HG02970 (cell line): ENCODE measurements around the gene CD28.
"Not testable (repeated sequence)": the region's sequence is repeated elsewhere in the genome, so short reads cannot be mapped to it uniquely, and the experiment has no call there.

Experiments
- ATAC-seq: cut with Tn5 transposase; IDR thresholded peaks from one replicate; pipeline ENCODE4 v1.9.1; 2021; ENCODE audit warnings: mild to moderate bottlenecking, moderate library complexity, moderate number of reproducible peaks; ENCODE audit not compliant: unreplicated experiment, low FRiP score

Gene CD28

GRCh38 chr2:203779477-203780073 lies 73.1 kb downstream of the CD28 start:
- not testable (repeated sequence) for ATAC-seq

GRCh38 chr2:203780231-203780630 lies 73.8 kb downstream of the CD28 start:
- no peak for ATAC-seq

GRCh38 chr2:203781151-203781550 lies 74.7 kb downstream of the CD28 start:
- no peak for ATAC-seq

GRCh38 chr2:203782262-203782976 lies 76.0 kb downstream of the CD28 start:
- peak; percentile 58 for ATAC-seq

GRCh38 chr2:203783496-203784203 lies 77.2 kb downstream of the CD28 start:
- no peak for ATAC-seq

GRCh38 chr2:203784710-203785270 lies 78.4 kb downstream of the CD28 start:
- ATAC-seq = not testable (repeated sequence)

GRCh38 chr2:203785391-203786110 lies 79.1 kb downstream of the CD28 start:
- not testable (repeated sequence) for ATAC-seq

- ATAC-seq = no peak
Observed at GRCh38 chr2:203786549-203787351, 80.3 kb downstream of the CD28 start.

- ATAC-seq = no peak
Observed at GRCh38 chr2:203787979-203788378, 81.5 kb downstream of the CD28 start.
